Endothelial cell (in vitro differentiated cells): Measurements from ENCODE around the gene DSG2. TPM values are rescaled to one million over a fixed set of nuclear protein-coding genes. Genes with fewer than 3 reads are reported as not detected.

Experiments
- DNase-seq: peaks from one replicate; pipeline ENCODE4 v3.0.0; 2021; ENCODE audit warnings: low spot score
- H3K27ac Mint-ChIP-seq: one replicate; pipeline ENCODE4 v1.8.0; 2021; ENCODE audit warnings: mixed read lengths, inconsistent platforms; ENCODE audit not compliant: unreplicated experiment
- H3K27me3 Mint-ChIP-seq: one replicate; pipeline ENCODE4 v1.8.0; 2021; ENCODE audit warnings: mild to moderate bottlenecking, moderate library complexity, mixed read lengths, inconsistent platforms; ENCODE audit not compliant: unreplicated experiment
- H3K36me3 Mint-ChIP-seq: one replicate; pipeline ENCODE4 v1.8.0; 2021; ENCODE audit warnings: mild to moderate bottlenecking, low read depth, mixed read lengths, inconsistent platforms; ENCODE audit not compliant: unreplicated experiment
- H3K4me1 Mint-ChIP-seq: one replicate; pipeline ENCODE4 v1.8.0; 2021; ENCODE audit warnings: mild to moderate bottlenecking, mixed read lengths, inconsistent platforms; ENCODE audit not compliant: unreplicated experiment
- H3K4me3 Mint-ChIP-seq: one replicate; pipeline ENCODE4 v1.8.0; 2021; ENCODE audit warnings: mild to moderate bottlenecking, mixed read lengths, inconsistent platforms; ENCODE audit not compliant: unreplicated experiment
- H3K9me3 Mint-ChIP-seq: one replicate; pipeline ENCODE4 v1.8.0; 2021; ENCODE audit warnings: mixed read lengths, inconsistent platforms; ENCODE audit not compliant: unreplicated experiment
- CTCF ChIP-seq: fragments of 200-600 bp; sonication (generic); IDR thresholded peaks from one replicate; pipeline ENCODE4 v1.5.0; 2021; ENCODE audit warnings: antibody characterized with exemption; ENCODE audit not compliant: unreplicated experiment
- total RNA-seq: library from RNA; stranded (reverse); fragmentation: NEBNext Ultra II Directional; extraction: Animal tissue kit (Norgen Biotek cat#: 25700); gene quantifications from one replicate; pipeline ENCODE4 v1.2.1, GENCODE V29; 2021; ENCODE audit not compliant: unreplicated experiment

DSG2 gene
- total RNA-seq, 1 donor from 2014 or later = 60.5 TPM

GRCh38 chr18:31575515-31576257 lies 77.7 kb downstream of the DSG2 start:
- H3K27me3 Mint-ChIP-seq = peaks cover 6% of the 10 kb centered on the region
- H3K9me3 Mint-ChIP-seq = no peaks in the 10 kb centered on the region
- H3K4me1 Mint-ChIP-seq = peaks cover 3% of the 10 kb centered on the region
- H3K27ac Mint-ChIP-seq = no peak overlapping the region
- no peak for TF ChIP-seq CTCF
- DNase-seq = no peak
- H3K4me3 Mint-ChIP-seq = no peak overlapping the region
- H3K36me3 Mint-ChIP-seq = no peaks in the 10 kb centered on the region

- Mint-ChIP-seq H3K36me3 (no peaks in the 10 kb centered on the region), H3K27ac (no peak overlapping the region), H3K4me1 (peaks cover 3% of the 10 kb centered on the region), H3K27me3 (peaks cover 4% of the 10 kb centered on the region), H3K9me3 (no peaks in the 10 kb centered on the region), H3K4me3 (no peak overlapping the region)
- no peak for TF ChIP-seq CTCF
- no peak for DNase-seq
Measured at GRCh38 chr18:31576670-31577069, 78.7 kb downstream of the DSG2 start.

- DNase-seq = no peak
- no peak overlapping the region for H3K4me3 Mint-ChIP-seq
- H3K27me3 Mint-ChIP-seq = peaks cover 4% of the 10 kb centered on the region
- H3K36me3 Mint-ChIP-seq = no peaks in the 10 kb centered on the region
- no peak overlapping the region for H3K27ac Mint-ChIP-seq
- TF ChIP-seq CTCF = no peak
- no peaks in the 10 kb centered on the region for H3K9me3 Mint-ChIP-seq
- H3K4me1 Mint-ChIP-seq = no peaks in the 10 kb centered on the region
Measured at GRCh38 chr18:31577195-31577594, 79.2 kb downstream of the DSG2 start.

- no peak for DNase-seq
- Mint-ChIP-seq H3K4me1 (no peaks in the 10 kb centered on the region), H3K27ac (no peak overlapping the region), H3K36me3 (no peaks in the 10 kb centered on the region), H3K9me3 (no peaks in the 10 kb centered on the region), H3K4me3 (no peak overlapping the region), H3K27me3 (peaks cover 4% of the 10 kb centered on the region)
- no peak for TF ChIP-seq CTCF
Measured at GRCh38 chr18:31578126-31578525, 80.1 kb downstream of the DSG2 start.

GRCh38 chr18:31579375-31579774 lies 81.4 kb downstream of the DSG2 start:
- Mint-ChIP-seq H3K4me3 (no peak overlapping the region), H3K27me3 (peaks cover 2% of the 10 kb centered on the region), H3K27ac (no peak overlapping the region), H3K4me1 (peaks cover 1% of the 10 kb centered on the region), H3K36me3 (no peaks in the 10 kb centered on the region), H3K9me3 (no peaks in the 10 kb centered on the region)
- TF ChIP-seq CTCF = no peak
- no peak for DNase-seq
